22Rv1 (cell line): Measurements from ENCODE around the gene C8B.

ENCODE experiments used
- CTCF ChIP-seq: fragments of 450-650 bp; IDR thresholded peaks from 2 replicates; pipeline ENCODE4 v1.5.1; 2017; ENCODE audit warnings: mild to moderate bottlenecking
- ZFX ChIP-seq: fragments of 450-650 bp; IDR thresholded peaks from 2 replicates; pipeline ENCODE4 v1.6.1; 2017; ENCODE audit warnings: antibody characterized with exemption, borderline replicate concordance

- TF ChIP-seq CTCF: no peak
- no peak for TF ChIP-seq ZFX
These were observed 37.8 kb upstream of the C8B start for GRCh38 chr1:57003398-57004139.
